ENCODE measurements around the gene FGF18. TPM values are rescaled to one million over a fixed set of nuclear protein-coding genes. Genes with fewer than 3 reads are reported as not detected.

The FGF18 gene
- total and polyA plus RNA-seq, 9 of the 15 experiments (the other 6 are each of a cell fraction or from before 2014, with no cell fraction given): 0.05 to 0.18 (median 0.11) TPM; not detected in 6

- Histone ChIP-seq H3K27me3 (ENCODE audit: control insufficient read depth in 2 of 2, insufficient read depth in 2 of 2, low read length in 2 of 2) (peaks cover 6 to 65% of the 10 kb centered on the region in 2 experiments; a peak in 4 of 5 replicates), H3K4me1 (replicated peaks in 1 of 2; ENCODE audit: control insufficient read depth in 2 of 2, insufficient read depth in 2 of 2, low read length in 2 of 2) (peaks cover 12 to 18% of the 10 kb centered on the region in 2 experiments; a peak in 4 of 5 replicates), H3K9me3 (replicated peaks; ENCODE audit: control insufficient read depth, insufficient read depth, low read depth, low read length) (no peaks in the 10 kb centered on the region), H4K20me1 (replicated peaks; ENCODE audit: control insufficient read depth, insufficient read depth, low read length) (peaks cover 9% of the 10 kb centered on the region; the same call in 1 of the 2 replicates), H3K9ac (ENCODE audit: insufficient read depth in 1 of 2, low read depth in 2 of 2, low read length in 2 of 2) (no peak overlapping the region), H3K27ac (ENCODE audit: extremely low read depth, low read depth, low read length) (no peak overlapping the region), H2AFZ (ENCODE audit: low read depth, low read length) (no peak overlapping the region), H3K79me2 (ENCODE audit: control insufficient read depth, insufficient read depth, low read length) (no peaks in the 10 kb centered on the region), H3K9me1 (ENCODE audit: control insufficient read depth, insufficient read depth, low read length) (no peaks in the 10 kb centered on the region), H3K36me3 (ENCODE audit: control insufficient read depth, insufficient read depth, low read length) (no peaks in the 10 kb centered on the region), H3K4me2 (ENCODE audit: insufficient read depth, low read length) (no peak overlapping the region), H3K4me3 (no peak overlapping the region)
- in situ Hi-C loops (cut with MboI) (no loop called here), intact Hi-C loops (cut with micrococcal nuclease) (no loop called here)
- FAIRE-seq (no peak), DNase-seq (ENCODE audit: extremely low read depth in 1 of 4, low spot score in 3 of 4) (no peak), ATAC-seq (no peak)
- TF ChIP-seq ZNF224 (CRISPR knock-in tag; IDR thresholded peaks at IDR 0.05) (no peak), EGR1 (conservative IDR thresholded peaks at IDR 0.05) (no peak), U2AF2 (optimal IDR thresholded peaks at IDR 0.05; ENCODE audit: low read depth, low read length) (no peak), TEAD4 (IDR thresholded peaks at IDR 0.05; ENCODE audit: low read length) (no peak), TEAD4 (CRISPR knock-in tag; IDR thresholded peaks at IDR 0.05; ENCODE audit: borderline replicate concordance) (no peak), STAT5B (CRISPR knock-in tag; IDR thresholded peaks at IDR 0.05) (no peak), NR3C1 (CRISPR knock-in tag; IDR thresholded peaks at IDR 0.05) (no peak), RERE (CRISPR knock-in tag; IDR thresholded peaks at IDR 0.05; ENCODE audit: borderline replicate concordance) (no peak), GTF2A2 (tag; IDR thresholded peaks at IDR 0.05) (no peak)
- TF ChIP-seq, protein P1, sequence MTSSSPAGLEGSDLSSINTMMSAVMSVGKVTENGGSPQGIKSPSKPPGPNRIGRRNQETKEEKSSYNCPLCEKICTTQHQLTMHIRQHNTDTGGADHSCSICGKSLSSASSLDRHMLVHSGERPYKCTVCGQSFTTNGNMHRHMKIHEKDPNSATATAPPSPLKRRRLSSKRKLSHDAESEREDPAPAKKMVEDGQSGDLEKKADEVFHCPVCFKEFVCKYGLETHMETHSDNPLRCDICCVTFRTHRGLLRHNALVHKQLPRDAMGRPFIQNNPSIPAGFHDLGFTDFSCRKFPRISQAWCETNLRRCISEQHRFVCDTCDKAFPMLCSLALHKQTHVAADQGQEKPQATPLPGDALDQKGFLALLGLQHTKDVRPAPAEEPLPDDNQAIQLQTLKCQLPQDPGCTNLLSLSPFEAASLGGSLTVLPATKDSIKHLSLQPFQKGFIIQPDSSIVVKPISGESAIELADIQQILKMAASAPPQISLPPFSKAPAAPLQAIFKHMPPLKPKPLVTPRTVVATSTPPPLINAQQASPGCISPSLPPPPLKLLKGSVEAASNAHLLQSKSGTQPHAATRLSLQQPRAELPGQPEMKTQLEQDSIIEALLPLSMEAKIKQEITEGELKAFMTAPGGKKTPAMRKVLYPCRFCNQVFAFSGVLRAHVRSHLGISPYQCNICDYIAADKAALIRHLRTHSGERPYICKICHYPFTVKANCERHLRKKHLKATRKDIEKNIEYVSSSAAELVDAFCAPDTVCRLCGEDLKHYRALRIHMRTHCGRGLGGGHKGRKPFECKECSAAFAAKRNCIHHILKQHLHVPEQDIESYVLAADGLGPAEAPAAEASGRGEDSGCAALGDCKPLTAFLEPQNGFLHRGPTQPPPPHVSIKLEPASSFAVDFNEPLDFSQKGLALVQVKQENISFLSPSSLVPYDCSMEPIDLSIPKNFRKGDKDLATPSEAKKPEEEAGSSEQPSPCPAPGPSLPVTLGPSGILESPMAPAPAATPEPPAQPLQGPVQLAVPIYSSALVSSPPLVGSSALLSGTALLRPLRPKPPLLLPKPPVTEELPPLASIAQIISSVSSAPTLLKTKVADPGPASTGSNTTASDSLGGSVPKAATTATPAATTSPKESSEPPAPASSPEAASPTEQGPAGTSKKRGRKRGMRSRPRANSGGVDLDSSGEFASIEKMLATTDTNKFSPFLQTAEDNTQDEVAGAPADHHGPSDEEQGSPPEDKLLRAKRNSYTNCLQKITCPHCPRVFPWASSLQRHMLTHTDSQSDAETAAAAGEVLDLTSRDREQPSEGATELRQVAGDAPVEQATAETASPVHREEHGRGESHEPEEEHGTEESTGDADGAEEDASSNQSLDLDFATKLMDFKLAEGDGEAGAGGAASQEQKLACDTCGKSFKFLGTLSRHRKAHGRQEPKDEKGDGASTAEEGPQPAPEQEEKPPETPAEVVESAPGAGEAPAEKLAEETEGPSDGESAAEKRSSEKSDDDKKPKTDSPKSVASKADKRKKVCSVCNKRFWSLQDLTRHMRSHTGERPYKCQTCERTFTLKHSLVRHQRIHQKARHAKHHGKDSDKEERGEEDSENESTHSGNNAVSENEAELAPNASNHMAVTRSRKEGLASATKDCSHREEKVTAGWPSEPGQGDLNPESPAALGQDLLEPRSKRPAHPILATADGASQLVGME (CRISPR knock-in tag; IDR thresholded peaks at IDR 0.05): 0 out of 2 replicates have a peak, but pooled peaks have one; percentile 39
- CTCF ChIA-PET (ENCODE audit: low intra/inter-chr PET ratio): no interaction called here
- POLR2A ChIA-PET: no interaction called here
- no TSS peak for BruUV-seq (replicated peaks)
- WGBS (ENCODE audit: insufficient coverage, low coverage, missing lambda C conversion rate): 11% methylated on average over 13 of the region's 14 CpGs
Observed at GRCh38 chr5:171445644-171446516, 26.4 kb downstream of the FGF18 start.
